ENCODE data around the gene PCSK1N. TPM values are rescaled to one million over a fixed set of nuclear protein-coding genes. Genes with fewer than 3 reads are reported as not detected.

PCSK1N gene
- total and polyA plus RNA-seq, 9 of the 15 experiments (the other 6 are each of a cell fraction or from before 2014, with no cell fraction given): 0.07 to 0.55 (median 0.54) TPM; not detected in 6

DNA sequence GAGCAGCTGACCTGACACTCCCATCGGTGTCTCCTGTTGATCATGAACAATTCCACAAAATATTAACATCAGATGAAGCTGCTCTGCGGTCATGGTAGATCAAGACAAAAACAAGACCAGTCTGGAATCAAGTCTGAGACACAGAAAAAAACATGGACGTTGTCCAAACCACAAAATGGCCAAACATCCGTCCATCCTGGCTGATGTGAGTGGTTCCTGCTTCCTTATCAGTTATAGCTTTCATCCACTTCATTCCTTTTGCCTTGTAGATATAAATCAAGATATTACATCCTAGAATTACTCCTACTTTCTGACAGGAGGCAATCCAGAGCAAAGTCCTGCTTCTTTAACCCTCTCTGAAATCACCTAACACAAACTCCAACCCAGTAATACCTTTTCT is 28.8 kb upstream of the PCSK1N start:
- Histone ChIP-seq H3K9me3 (replicated peaks; ENCODE audit: control insufficient read depth, insufficient read depth, low read depth, low read length) (no peaks in the 10 kb centered on the region), H3K4me2 (ENCODE audit: insufficient read depth, low read length) (peak overlapping the region; percentile 39), H3K4me3 (no peak overlapping the region), H4K20me1 (replicated peaks; ENCODE audit: control insufficient read depth, insufficient read depth, low read length) (no peaks in the 10 kb centered on the region), H3K27ac (ENCODE audit: extremely low read depth, low read depth, low read length) (no peak overlapping the region), H3K4me1 (replicated peaks in 1 of 2; ENCODE audit: control insufficient read depth in 2 of 2, insufficient read depth in 2 of 2, low read length in 2 of 2) (peaks cover 2 to 13% of the 10 kb centered on the region in 2 experiments; a peak in 4 of 5 replicates), H3K79me2 (ENCODE audit: control insufficient read depth, insufficient read depth, low read length) (no peaks in the 10 kb centered on the region), H3K27me3 (ENCODE audit: control insufficient read depth in 2 of 2, insufficient read depth in 2 of 2, low read length in 2 of 2) (no peaks in the 10 kb centered on the region), H3K36me3 (ENCODE audit: control insufficient read depth, insufficient read depth, low read length) (no peaks in the 10 kb centered on the region), H2AFZ (ENCODE audit: low read depth, low read length) (0 out of 2 replicates have a peak overlapping the region, but pooled peaks have one; percentile 32), H3K9ac (ENCODE audit: insufficient read depth in 1 of 2, low read depth in 2 of 2, low read length in 2 of 2) (no peak overlapping the region), H3K9me1 (ENCODE audit: control insufficient read depth, insufficient read depth, low read length) (no peaks in the 10 kb centered on the region)
- ChIA-PET POLR2A (no interaction called here), CTCF (ENCODE audit: low intra/inter-chr PET ratio) (no interaction called here)
- DNase-seq (ENCODE audit: extremely low read depth in 1 of 4, low spot score in 3 of 4) (peak in 3 of 4 experiments; percentile 8 to 57 (median 39)), ATAC-seq (peak; percentile 77), FAIRE-seq (peak; percentile 86)
- in situ Hi-C loops (cut with MboI) (no loop called here), intact Hi-C loops (cut with micrococcal nuclease) (loop anchor here (5.0 kb wide), 1 partner anchor 33 kb away; the partner anchor contains the start of genes PQBP1 and TIMM17B)
- no TSS peak for BruUV-seq (replicated peaks)
- WGBS (ENCODE audit: insufficient coverage, low coverage, missing lambda C conversion rate): 2% methylated on average over 4 of the region's 4 CpGs
- TF ChIP-seq ATF7 (IDR thresholded peaks at IDR 0.05) (peak; percentile 44; the same call in 1 of the 2 replicates), MED1 (CRISPR knock-in tag; IDR thresholded peaks at IDR 0.05; ENCODE audit: borderline replicate concordance) (no peak), RBBP5 (IDR thresholded peaks at IDR 0.05; ENCODE audit: borderline replicate concordance, insufficient read depth, low read length, poor library complexity, severe bottlenecking) (no peak), CBX8 (IDR thresholded peaks at IDR 0.05; ENCODE audit: borderline replicate concordance, extremely low read depth, low read depth, low read length, poor library complexity, severe bottlenecking) (no peak), CTBP1 (IDR thresholded peaks at IDR 0.05; ENCODE audit: borderline replicate concordance) (peak; percentile 71; the same call in 1 of the 2 replicates), ZNF143 (CRISPR knock-in tag; IDR thresholded peaks at IDR 0.05) (no peak), POU5F1 (IDR thresholded peaks at IDR 0.05; ENCODE audit: borderline replicate concordance, low read depth, low read length, partially characterized antibody) (no peak), STAT6 (CRISPR knock-in tag; IDR thresholded peaks at IDR 0.05) (no peak), HDGF (IDR thresholded peaks at IDR 0.05) (no peak), ZNF717 (CRISPR knock-in tag; IDR thresholded peaks at IDR 0.05) (no peak), IFI16 (CRISPR knock-in tag; IDR thresholded peaks at IDR 0.05) (no peak), ZNF384 (IDR thresholded peaks at IDR 0.05; ENCODE audit: low read depth, low read length) (peak; percentile 50; the same call in 1 of the 2 replicates), CBX2 (IDR thresholded peaks at IDR 0.05; ENCODE audit: insufficient read depth, low read length, poor library complexity, severe bottlenecking) (no peak)
- TF ChIP-seq, protein P1, sequence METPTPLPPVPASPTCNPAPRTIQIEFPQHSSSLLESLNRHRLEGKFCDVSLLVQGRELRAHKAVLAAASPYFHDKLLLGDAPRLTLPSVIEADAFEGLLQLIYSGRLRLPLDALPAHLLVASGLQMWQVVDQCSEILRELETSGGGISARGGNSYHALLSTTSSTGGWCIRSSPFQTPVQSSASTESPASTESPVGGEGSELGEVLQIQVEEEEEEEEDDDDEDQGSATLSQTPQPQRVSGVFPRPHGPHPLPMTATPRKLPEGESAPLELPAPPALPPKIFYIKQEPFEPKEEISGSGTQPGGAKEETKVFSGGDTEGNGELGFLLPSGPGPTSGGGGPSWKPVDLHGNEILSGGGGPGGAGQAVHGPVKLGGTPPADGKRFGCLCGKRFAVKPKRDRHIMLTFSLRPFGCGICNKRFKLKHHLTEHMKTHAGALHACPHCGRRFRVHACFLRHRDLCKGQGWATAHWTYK (CRISPR knock-in tag; IDR thresholded peaks at IDR 0.05): no peak
- TF ChIP-seq, protein P2, sequence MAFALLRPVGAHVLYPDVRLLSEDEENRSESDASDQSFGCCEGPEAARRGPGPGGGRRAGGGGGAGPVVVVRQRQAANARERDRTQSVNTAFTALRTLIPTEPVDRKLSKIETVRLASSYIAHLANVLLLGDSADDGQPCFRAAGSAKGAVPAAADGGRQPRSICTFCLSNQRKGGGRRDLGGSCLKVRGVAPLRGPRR (CRISPR knock-in tag; IDR thresholded peaks at IDR 0.05): no peak
- TF ChIP-seq, protein P3, sequence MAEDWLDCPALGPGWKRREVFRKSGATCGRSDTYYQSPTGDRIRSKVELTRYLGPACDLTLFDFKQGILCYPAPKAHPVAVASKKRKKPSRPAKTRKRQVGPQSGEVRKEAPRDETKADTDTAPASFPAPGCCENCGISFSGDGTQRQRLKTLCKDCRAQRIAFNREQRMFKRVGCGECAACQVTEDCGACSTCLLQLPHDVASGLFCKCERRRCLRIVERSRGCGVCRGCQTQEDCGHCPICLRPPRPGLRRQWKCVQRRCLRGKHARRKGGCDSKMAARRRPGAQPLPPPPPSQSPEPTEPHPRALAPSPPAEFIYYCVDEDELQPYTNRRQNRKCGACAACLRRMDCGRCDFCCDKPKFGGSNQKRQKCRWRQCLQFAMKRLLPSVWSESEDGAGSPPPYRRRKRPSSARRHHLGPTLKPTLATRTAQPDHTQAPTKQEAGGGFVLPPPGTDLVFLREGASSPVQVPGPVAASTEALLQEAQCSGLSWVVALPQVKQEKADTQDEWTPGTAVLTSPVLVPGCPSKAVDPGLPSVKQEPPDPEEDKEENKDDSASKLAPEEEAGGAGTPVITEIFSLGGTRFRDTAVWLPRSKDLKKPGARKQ (CRISPR knock-in tag; IDR thresholded peaks at IDR 0.05): no peak

Data from K562 (cell line).